SU-DHL-6 (cell line): Measurements from ENCODE around the gene CDKN2B.

Source experiments
- H2AFZ ChIP-seq: fragments of 200-600 bp; sonication (generic); 2 replicates; pipeline ENCODE4 v1.6.1; 2014; ENCODE audit warnings: low read depth, mild to moderate bottlenecking, moderate library complexity, mixed read lengths, antibody characterized with exemption, low read length; ENCODE audit not compliant: severe bottlenecking
- H3F3A ChIP-seq: fragments of 200-600 bp; shearing (Covaris generic); 2 replicates; pipeline ENCODE4 v1.6.0; 2016; ENCODE audit warnings: antibody characterized with exemption, mild to moderate bottlenecking; ENCODE audit not compliant: insufficient read depth
- H3K27ac ChIP-seq: fragments of 200-600 bp; sonication (generic); 2 replicates; pipeline ENCODE4 v1.5.1; 2016; ENCODE audit warnings: low read depth, mild to moderate bottlenecking, low read length, moderate library complexity, mixed read lengths
- H3K27me3 ChIP-seq: fragments of 200-600 bp; sonication (generic), shearing (Covaris generic); 2 replicates; pipeline ENCODE4 v1.6.0; 2014; ENCODE audit warnings: mild to moderate bottlenecking, low read length
- H3K36me3 ChIP-seq: fragments of 200-600 bp; sonication (generic); 2 replicates; pipeline ENCODE4 v1.6.1; 2014; ENCODE audit warnings: mild to moderate bottlenecking, low read length, mixed read lengths
- H3K4me2 ChIP-seq: fragments of 300-600, 200-600 bp; shearing (Covaris generic), sonication (generic); 2 replicates; pipeline ENCODE4 v1.6.0; 2014; ENCODE audit warnings: low read length, low read depth, mild to moderate bottlenecking; ENCODE audit not compliant: poor library complexity, severe bottlenecking
- H3K4me3 ChIP-seq: fragments of 200-600 bp; sonication (generic); 2 replicates; pipeline ENCODE4 v1.5.1; 2014; ENCODE audit warnings: antibody characterized with exemption, low read length, mild to moderate bottlenecking, mixed read lengths; ENCODE audit not compliant: insufficient read depth, poor library complexity, severe bottlenecking
- H3K79me2 ChIP-seq: fragments of 200-600 bp; sonication (generic); 2 replicates; pipeline ENCODE4 v1.6.1; 2014; ENCODE audit warnings: mild to moderate bottlenecking, low read length, moderate library complexity; ENCODE audit not compliant: insufficient read depth
- H3K9ac ChIP-seq: fragments of 200-600 bp; sonication (generic); 2 replicates; pipeline ENCODE4 v1.7.0; 2014; ENCODE audit warnings: mild to moderate bottlenecking, low read length
- H3K9me2 ChIP-seq: fragments of 200-600 bp; sonication (generic); replicated peaks from 2 replicates; pipeline ENCODE4 v1.6.1; 2014; ENCODE audit warnings: low read length; ENCODE audit not compliant: insufficient read depth
- H3K9me3 ChIP-seq: fragments of 200-600 bp; sonication (generic); 2 replicates; pipeline ENCODE4 v1.6.1; 2014; ENCODE audit warnings: low read length, mixed read lengths; ENCODE audit not compliant: insufficient read depth
- H4K20me1 ChIP-seq: fragments of 200-600 bp; sonication (generic); 2 replicates; pipeline ENCODE4 v1.6.1; 2014; ENCODE audit warnings: low read depth, mild to moderate bottlenecking, antibody characterized with exemption, low read length, moderate library complexity, mixed read lengths
- EZH2phosphoT487 ChIP-seq: fragments of 200-600 bp; sonication (generic), shearing (Covaris generic); conservative IDR thresholded peaks from 2 replicates; pipeline ENCODE4 v1.6.1; 2018; ENCODE audit warnings: mild to moderate bottlenecking, antibody characterized with exemption, low read length, moderate library complexity, mixed read lengths
- TF ChIP-seq, protein P1 (sequence below): fragments of 200-600 bp; sonication (generic); IDR thresholded peaks from one replicate; pipeline ENCODE4 v1.5.1; 2017; ENCODE audit warnings: antibody characterized with exemption, mild to moderate bottlenecking, low read length, moderate library complexity; ENCODE audit not compliant: insufficient read depth, poor library complexity, severe bottlenecking

Gene CDKN2B

DNA sequence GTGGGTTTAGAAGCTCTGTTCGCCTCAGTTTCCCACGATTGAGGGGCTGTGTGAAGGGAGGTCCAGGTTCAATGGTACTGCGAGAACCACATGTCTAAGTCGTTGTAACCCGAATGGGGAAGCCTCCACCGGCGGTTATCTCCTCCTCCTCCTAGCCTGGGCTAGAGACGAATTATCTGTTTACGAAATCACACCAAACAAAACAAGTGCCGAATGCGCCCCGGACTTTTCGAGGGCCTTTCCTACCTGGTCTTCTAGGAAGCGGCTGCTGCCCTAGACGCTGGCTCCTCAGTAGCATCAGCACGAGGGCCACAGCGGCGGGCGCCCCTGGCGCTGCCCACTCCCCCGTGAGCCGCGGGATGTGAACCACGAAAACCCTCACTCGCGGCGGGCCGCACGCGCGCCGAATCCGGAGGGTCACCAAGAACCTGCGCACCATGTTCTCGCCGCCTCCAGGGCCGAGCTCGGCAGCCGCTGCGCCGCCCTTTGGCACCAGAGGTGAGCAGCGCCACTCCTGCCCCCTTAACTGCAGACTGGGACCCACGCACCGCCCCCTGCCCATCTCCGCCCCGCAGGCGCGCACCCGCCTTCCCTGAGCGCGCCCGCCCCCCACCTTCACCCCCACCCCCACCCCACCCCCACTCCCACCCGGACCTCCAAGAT lies 15.1 kb downstream of the CDKN2B start, which contains the start of gene CDKN2A:
Gene CDKN2A (minus strand): TSS at position 500 of the 663 bp plus-strand sequence.
- no peaks in the 10 kb centered on the region for H3K9me2 ChIP-seq
- peaks cover 21% of the 10 kb centered on the region for H3K36me3 ChIP-seq
- no peaks in the 10 kb centered on the region for H3K27me3 ChIP-seq
- H3K27ac ChIP-seq = peak within 1 kb of the TSS; percentile 97
- peaks cover 7% of the 10 kb centered on the region; the same call in 1 of the 2 replicates for H4K20me1 ChIP-seq
- peaks cover 8% of the 10 kb centered on the region for H3F3A ChIP-seq
- TF ChIP-seq EZH2phosphoT487 = no peak
- TF ChIP-seq, protein P1, sequence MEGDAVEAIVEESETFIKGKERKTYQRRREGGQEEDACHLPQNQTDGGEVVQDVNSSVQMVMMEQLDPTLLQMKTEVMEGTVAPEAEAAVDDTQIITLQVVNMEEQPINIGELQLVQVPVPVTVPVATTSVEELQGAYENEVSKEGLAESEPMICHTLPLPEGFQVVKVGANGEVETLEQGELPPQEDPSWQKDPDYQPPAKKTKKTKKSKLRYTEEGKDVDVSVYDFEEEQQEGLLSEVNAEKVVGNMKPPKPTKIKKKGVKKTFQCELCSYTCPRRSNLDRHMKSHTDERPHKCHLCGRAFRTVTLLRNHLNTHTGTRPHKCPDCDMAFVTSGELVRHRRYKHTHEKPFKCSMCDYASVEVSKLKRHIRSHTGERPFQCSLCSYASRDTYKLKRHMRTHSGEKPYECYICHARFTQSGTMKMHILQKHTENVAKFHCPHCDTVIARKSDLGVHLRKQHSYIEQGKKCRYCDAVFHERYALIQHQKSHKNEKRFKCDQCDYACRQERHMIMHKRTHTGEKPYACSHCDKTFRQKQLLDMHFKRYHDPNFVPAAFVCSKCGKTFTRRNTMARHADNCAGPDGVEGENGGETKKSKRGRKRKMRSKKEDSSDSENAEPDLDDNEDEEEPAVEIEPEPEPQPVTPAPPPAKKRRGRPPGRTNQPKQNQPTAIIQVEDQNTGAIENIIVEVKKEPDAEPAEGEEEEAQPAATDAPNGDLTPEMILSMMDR = no peak
- H3K9ac ChIP-seq = peak within 1 kb of the TSS; percentile 88
- peaks cover 56% of the 10 kb centered on the region for H3K79me2 ChIP-seq
- H3K4me2 ChIP-seq = peak within 1 kb of the TSS; percentile 93
- peak within 1 kb of the TSS; percentile 87 for H3K4me3 ChIP-seq
- H2AFZ ChIP-seq = peak within 1 kb of the TSS; percentile 93
- H3K9me3 ChIP-seq = no peaks in the 10 kb centered on the region

DNA sequence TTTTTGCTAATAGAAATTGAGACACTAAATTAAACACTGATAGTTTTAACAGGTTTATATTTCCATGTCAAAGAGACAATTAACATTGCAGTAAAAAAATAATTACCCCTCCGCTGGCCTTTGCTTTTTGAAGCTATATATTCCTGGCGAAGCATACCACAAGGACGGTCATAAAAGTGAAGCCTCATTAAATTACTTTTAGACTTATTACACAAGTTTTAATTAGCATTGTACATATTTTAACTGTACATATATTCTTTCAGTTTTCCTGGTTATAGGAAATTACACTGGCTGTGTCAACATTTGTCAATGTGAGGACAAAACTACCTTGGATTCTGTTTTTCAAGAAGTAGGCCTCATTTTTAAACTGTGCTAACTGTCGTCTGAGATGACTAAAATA lies 16.1 kb downstream of the CDKN2B start:
- H3K4me2 ChIP-seq = peak overlapping the region; percentile 93
- peak overlapping the region; percentile 87 for H3K4me3 ChIP-seq
- no peaks in the 10 kb centered on the region for H3K9me3 ChIP-seq
- H3K36me3 ChIP-seq = peaks cover 24% of the 10 kb centered on the region
- H4K20me1 ChIP-seq = peaks cover 7% of the 10 kb centered on the region; the same call in 1 of the 2 replicates
- peak overlapping the region; percentile 88 for H3K9ac ChIP-seq
- peaks cover 66% of the 10 kb centered on the region for H3K79me2 ChIP-seq
- peaks cover 8% of the 10 kb centered on the region for H3F3A ChIP-seq
- H3K9me2 ChIP-seq = no peaks in the 10 kb centered on the region
- no peaks in the 10 kb centered on the region for H3K27me3 ChIP-seq
- H2AFZ ChIP-seq = peak overlapping the region; percentile 93
- H3K27ac ChIP-seq = peak overlapping the region; percentile 91
- TF ChIP-seq, protein P1 = no peak
- TF ChIP-seq EZH2phosphoT487 = no peak

DNA sequence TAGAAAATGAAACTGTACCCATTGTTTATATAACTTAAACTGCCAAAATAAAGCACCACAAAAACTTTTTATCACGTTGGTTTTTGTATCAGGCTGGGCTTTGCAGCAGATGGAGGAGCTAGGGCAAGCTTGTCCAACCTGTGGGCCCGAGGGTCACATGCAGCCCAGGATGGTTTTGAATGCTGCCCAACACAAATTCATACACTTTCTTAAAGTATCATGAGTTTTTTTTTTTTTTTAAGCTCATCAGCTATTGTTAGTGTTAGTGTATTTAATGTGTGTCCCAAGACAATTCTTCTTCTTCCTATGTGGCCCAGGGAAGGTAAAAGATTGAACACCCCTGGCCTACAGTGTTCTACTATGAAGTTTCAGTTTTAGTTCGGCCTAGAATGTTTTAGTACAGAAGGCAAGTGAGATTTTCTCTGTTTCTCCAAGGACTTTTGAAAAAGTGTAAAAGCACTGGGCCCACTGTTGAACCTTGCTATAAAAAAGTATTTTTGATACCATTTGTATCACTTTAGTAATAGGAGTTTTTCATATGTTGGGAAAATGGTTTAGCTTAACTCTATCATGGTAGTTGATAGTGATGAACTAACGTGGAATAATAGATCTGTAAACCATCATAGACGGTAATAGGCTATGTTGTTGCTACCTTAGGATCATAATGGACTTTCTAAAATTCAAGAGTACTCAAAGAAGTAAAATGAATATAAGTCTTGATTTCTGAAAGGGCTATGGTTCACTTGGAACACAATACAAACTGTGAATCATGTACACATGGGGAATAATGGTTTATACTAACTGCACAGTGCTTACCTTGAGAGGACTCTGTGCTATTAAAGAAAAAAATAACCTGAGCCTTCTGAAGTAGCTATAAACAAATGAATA lies 17.8 kb downstream of the CDKN2B start:
- Histone ChIP-seq H3K9me2 (no peaks in the 10 kb centered on the region), H3K9ac (peak overlapping the region; percentile 22), H3K4me3 (peak overlapping the region; percentile 87), H2AFZ (no peak overlapping the region), H3K9me3 (no peaks in the 10 kb centered on the region), H3K36me3 (peaks cover 24% of the 10 kb centered on the region), H3K27me3 (no peaks in the 10 kb centered on the region), H3F3A (peaks cover 8% of the 10 kb centered on the region), H4K20me1 (peaks cover 7% of the 10 kb centered on the region; the same call in 1 of the 2 replicates), H3K4me2 (peak overlapping the region; percentile 93), H3K79me2 (peaks cover 79% of the 10 kb centered on the region), H3K27ac (no peak overlapping the region)
- TF ChIP-seq, protein P1 = no peak
- TF ChIP-seq EZH2phosphoT487 = no peak
